ENCODE measurements around the gene HORMAD2. TPM values are rescaled to one million over a fixed set of nuclear protein-coding genes. Genes with fewer than 3 reads are reported as not detected.
"Not testable (repeated sequence)": the region's sequence is repeated elsewhere in the genome, so short reads cannot be mapped to it uniquely, and the experiment has no call there.

HORMAD2 gene
- total and polyA plus RNA-seq, 2 donors (not counting 3 experiments of a cell fraction or from before 2014, with no cell fraction given): not detected

GRCh38 chr22:30097861-30098260 is 17.6 kb downstream of the HORMAD2 start:
- DNase-seq (ENCODE audit: low read depth, low spot score) (no peak), FAIRE-seq (no peak)
- Histone ChIP-seq H3K27ac (ENCODE audit: insufficient read depth, low read depth, low read length) (no peak overlapping the region), H3K36me3 (ENCODE audit: control insufficient read depth in 2 of 2, extremely low read depth in 1 of 2, insufficient read depth in 2 of 2, low read length in 2 of 2) (no peaks in the 10 kb centered on the region), H3K9ac (replicated peaks; ENCODE audit: extremely low read depth, insufficient read depth, low read length) (no peak overlapping the region), H3K27me3 (ENCODE audit: control insufficient read depth in 2 of 2, insufficient read depth in 2 of 2, low read length in 2 of 2) (peaks cover 9 to 38% of the 10 kb centered on the region in 2 experiments), H3K4me1 (ENCODE audit: control insufficient read depth, extremely low read depth, insufficient read depth, low read length) (no peaks in the 10 kb centered on the region), H3K79me2 (ENCODE audit: control insufficient read depth, insufficient read depth, low read length) (no peaks in the 10 kb centered on the region), H3K4me2 (ENCODE audit: insufficient read depth, low read length) (no peak overlapping the region), H3K9me3 (replicated peaks; ENCODE audit: control insufficient read depth, insufficient read depth, low read length) (no peaks in the 10 kb centered on the region), H3K4me3 (replicated peaks in 1 of 3; ENCODE audit: insufficient read depth in 1 of 3, low read depth in 1 of 3, low read length in 3 of 3) (no peak overlapping the region), H2AFZ (ENCODE audit: low read depth, low read length) (no peak overlapping the region), H4K20me1 (replicated peaks; ENCODE audit: control insufficient read depth, extremely low read depth, insufficient read depth, low read length) (no peaks in the 10 kb centered on the region), H3K9me1 (replicated peaks; ENCODE audit: control insufficient read depth, extremely low read depth, insufficient read depth, low read length) (no peaks in the 10 kb centered on the region)
- intact Hi-C loops (cut with micrococcal nuclease): no loop called here
- POLR2A ChIA-PET: no interaction called here
- CTCF ChIA-PET: interaction anchor here (1.0 to 1.7 kb wide), 6 partner anchors 9 to 165 kb away, joined by 3 to 9 read pairs (median 5); no protein-coding TSS in a partner anchor
- BruUV-seq (replicated peaks): no TSS peak
- TF ChIP-seq MAX (IDR thresholded peaks at IDR 0.05; ENCODE audit: insufficient read depth, insufficient read length) (no peak), JUN (IDR thresholded peaks at IDR 0.05; ENCODE audit: borderline replicate concordance, insufficient read depth, insufficient read length, low read depth) (no peak), EZH2 (IDR thresholded peaks at IDR 0.05; ENCODE audit: borderline replicate concordance, low read depth, low read length, severe bottlenecking) (no peak), CTCF (IDR thresholded peaks at IDR 0.05; ENCODE audit: extremely low read depth in 1 of 2, insufficient read depth in 1 of 2, low read depth in 1 of 2, low read length in 2 of 2) (no peak), GATA2 (IDR thresholded peaks at IDR 0.05; ENCODE audit: insufficient read depth, insufficient read length, low read depth, low read length) (no peak), FOS (IDR thresholded peaks at IDR 0.05; ENCODE audit: borderline replicate concordance, insufficient read depth, low read length) (no peak), POLR2AphosphoS5 (IDR thresholded peaks at IDR 0.05; ENCODE audit: insufficient read depth, low read depth, low read length) (no peak), MYC (IDR thresholded peaks at IDR 0.05; ENCODE audit: low read depth, low read length) (no peak), POLR2A (IDR thresholded peaks at IDR 0.05; ENCODE audit: low read depth, low read length) (no peak)
- dilution Hi-C loops (cut with MboI; ENCODE audit: extremely low pct_ligation_motif_present, low sequenced_read_pairs): no loop called here

- dilution Hi-C loops (cut with MboI; ENCODE audit: extremely low pct_ligation_motif_present, low sequenced_read_pairs); H3K9me3 ChIP-seq (replicated peaks; ENCODE audit: control insufficient read depth, insufficient read depth, low read length); H2AFZ ChIP-seq (ENCODE audit: low read depth, low read length); DNase-seq (ENCODE audit: low read depth, low spot score); H3K4me3 ChIP-seq (replicated peaks in 1 of 3; ENCODE audit: insufficient read depth in 1 of 3, low read depth in 1 of 3, low read length in 3 of 3); H4K20me1 ChIP-seq (replicated peaks; ENCODE audit: control insufficient read depth, extremely low read depth, insufficient read depth, low read length); BruUV-seq (replicated peaks); H3K36me3 ChIP-seq (ENCODE audit: control insufficient read depth in 2 of 2, extremely low read depth in 1 of 2, insufficient read depth in 2 of 2, low read length in 2 of 2); H3K4me1 ChIP-seq (ENCODE audit: control insufficient read depth, extremely low read depth, insufficient read depth, low read length); intact Hi-C loops (cut with micrococcal nuclease); H3K4me2 ChIP-seq (ENCODE audit: insufficient read depth, low read length); H3K9ac ChIP-seq (replicated peaks; ENCODE audit: extremely low read depth, insufficient read depth, low read length); H3K79me2 ChIP-seq (ENCODE audit: control insufficient read depth, insufficient read depth, low read length); FAIRE-seq; H3K9me1 ChIP-seq (replicated peaks; ENCODE audit: control insufficient read depth, extremely low read depth, insufficient read depth, low read length); H3K27ac ChIP-seq (ENCODE audit: insufficient read depth, low read depth, low read length); POLR2A ChIA-PET: not testable (repeated sequence)
- CTCF ChIA-PET: interaction anchor here (1.5 kb wide), 1 partner anchor 155 kb away, joined by 5 read pairs; no protein-coding TSS in a partner anchor
- peaks cover 10 to 51% of the 10 kb centered on the region in 2 experiments for H3K27me3 ChIP-seq (ENCODE audit: control insufficient read depth in 2 of 2, insufficient read depth in 2 of 2, low read length in 2 of 2)
Measured at GRCh38 chr22:30100770-30101169, 20.5 kb downstream of the HORMAD2 start.

Measured in endothelial cell of umbilical vein (primary cell).